Activated T-helper 17 cell treated with anti-CD3 and anti-CD28 coated beads, Interleukin-2, amount 50 U/mL, for 72 hours (primary cell): ENCODE results near the gene SLC1A2. TPM values are rescaled to one million over a fixed set of nuclear protein-coding genes. Genes with fewer than 3 reads are reported as not detected.

Experiments used
- ATAC-seq: fragments of 150-1000 bp; cut with Tn5 transposase; replicated peaks from 2 replicates; pipeline ENCODE4 v1.10.0; 2021; ENCODE audit warnings: mild to moderate bottlenecking, moderate library complexity
- H3K27ac Mint-ChIP-seq: one replicate; pipeline ENCODE4 v1.8.0; 2022; ENCODE audit warnings: mixed read lengths
- H3K27me3 Mint-ChIP-seq: one replicate; pipeline ENCODE4 v1.8.0; 2022; ENCODE audit warnings: mixed read lengths
- H3K36me3 Mint-ChIP-seq: one replicate; pipeline ENCODE4 v1.8.0; 2022; ENCODE audit warnings: low read depth, mild to moderate bottlenecking, mixed read lengths
- H3K4me1 Mint-ChIP-seq: one replicate; pipeline ENCODE4 v1.8.0; 2022; ENCODE audit warnings: mixed read lengths
- H3K4me3 Mint-ChIP-seq: one replicate; pipeline ENCODE4 v1.8.0; 2022; ENCODE audit warnings: mild to moderate bottlenecking, mixed read lengths
- H3K9me3 Mint-ChIP-seq: one replicate; pipeline ENCODE4 v1.8.0; 2022; ENCODE audit warnings: mixed read lengths
- total RNA-seq, 2 donors: library from RNA; stranded (reverse); gene quantifications; one replicate each; pipeline ENCODE4 v1.2.3, GENCODE V29; 2022

Gene SLC1A2
- total RNA-seq, 2 donors from 2014 or later = not detected

GRCh38 chr11:35265755-35266454 lies 153.5 kb downstream of the SLC1A2 start:
- Mint-ChIP-seq H3K27ac (no peak overlapping the region), H3K9me3 (no peaks in the 10 kb centered on the region), H3K4me1 (no peaks in the 10 kb centered on the region), H3K36me3 (no peaks in the 10 kb centered on the region), H3K4me3 (no peak overlapping the region), H3K27me3 (no peaks in the 10 kb centered on the region)
- ATAC-seq = no peak

- Mint-ChIP-seq H3K36me3 (no peaks in the 10 kb centered on the region), H3K9me3 (no peaks in the 10 kb centered on the region), H3K27me3 (no peaks in the 10 kb centered on the region), H3K4me1 (no peaks in the 10 kb centered on the region), H3K4me3 (no peak overlapping the region), H3K27ac (no peak overlapping the region)
- ATAC-seq = no peak
Observed at GRCh38 chr11:35262735-35263134, 156.6 kb downstream of the SLC1A2 start.

GRCh38 chr11:35262056-35262455 lies 157.3 kb downstream of the SLC1A2 start:
- H3K4me3 Mint-ChIP-seq = no peak overlapping the region
- H3K27me3 Mint-ChIP-seq = no peaks in the 10 kb centered on the region
- H3K27ac Mint-ChIP-seq = no peak overlapping the region
- no peaks in the 10 kb centered on the region for H3K36me3 Mint-ChIP-seq
- no peaks in the 10 kb centered on the region for H3K9me3 Mint-ChIP-seq
- ATAC-seq = no peak
- H3K4me1 Mint-ChIP-seq = peaks cover 5% of the 10 kb centered on the region

- Mint-ChIP-seq H3K27me3 (no peaks in the 10 kb centered on the region), H3K27ac (no peak overlapping the region), H3K4me1 (peaks cover 11% of the 10 kb centered on the region), H3K9me3 (no peaks in the 10 kb centered on the region), H3K36me3 (no peaks in the 10 kb centered on the region), H3K4me3 (no peak overlapping the region)
- ATAC-seq = no peak
Observed at GRCh38 chr11:35261197-35261596, 158.2 kb downstream of the SLC1A2 start.

GRCh38 chr11:35260342-35260985 lies 158.9 kb downstream of the SLC1A2 start:
- H3K27me3 Mint-ChIP-seq = no peaks in the 10 kb centered on the region

GRCh38 chr11:35259529-35259928 lies 159.8 kb downstream of the SLC1A2 start:
- no peaks in the 10 kb centered on the region for H3K9me3 Mint-ChIP-seq
- ATAC-seq = no peak
- H3K27ac Mint-ChIP-seq = no peak overlapping the region
- peaks cover 18% of the 10 kb centered on the region for H3K4me1 Mint-ChIP-seq
- no peak overlapping the region for H3K4me3 Mint-ChIP-seq
- no peaks in the 10 kb centered on the region for H3K36me3 Mint-ChIP-seq
- no peaks in the 10 kb centered on the region for H3K27me3 Mint-ChIP-seq

More at GRCh38 chr11:35260342-35260985, 158.9 kb downstream of the SLC1A2 start:
- H3K36me3 Mint-ChIP-seq = no peaks in the 10 kb centered on the region
- H3K4me3 Mint-ChIP-seq = no peak overlapping the region
- H3K27ac Mint-ChIP-seq = no peak overlapping the region
- no peaks in the 10 kb centered on the region for H3K9me3 Mint-ChIP-seq
- H3K4me1 Mint-ChIP-seq = peaks cover 15% of the 10 kb centered on the region
- ATAC-seq = no peak

- no peak overlapping the region for H3K27ac Mint-ChIP-seq
- no peaks in the 10 kb centered on the region for H3K9me3 Mint-ChIP-seq
- ATAC-seq = peak; percentile 90
- peak overlapping the region; percentile 24 for H3K4me3 Mint-ChIP-seq
- no peaks in the 10 kb centered on the region for H3K27me3 Mint-ChIP-seq
- peaks cover 18% of the 10 kb centered on the region for H3K4me1 Mint-ChIP-seq
- no peaks in the 10 kb centered on the region for H3K36me3 Mint-ChIP-seq
Observed at GRCh38 chr11:35257281-35257680, 162.1 kb downstream of the SLC1A2 start.

- H3K4me1 Mint-ChIP-seq = peaks cover 18% of the 10 kb centered on the region
- H3K4me3 Mint-ChIP-seq = no peak overlapping the region
- no peak overlapping the region for H3K27ac Mint-ChIP-seq
- H3K36me3 Mint-ChIP-seq = no peaks in the 10 kb centered on the region
- no peaks in the 10 kb centered on the region for H3K9me3 Mint-ChIP-seq
- no peaks in the 10 kb centered on the region for H3K27me3 Mint-ChIP-seq
- ATAC-seq = no peak
Observed at GRCh38 chr11:35256296-35256695, 163.1 kb downstream of the SLC1A2 start.

- Mint-ChIP-seq H3K4me3 (no peak overlapping the region), H3K4me1 (peaks cover 18% of the 10 kb centered on the region), H3K9me3 (no peaks in the 10 kb centered on the region), H3K27ac (no peak overlapping the region), H3K36me3 (no peaks in the 10 kb centered on the region), H3K27me3 (no peaks in the 10 kb centered on the region)
- no peak for ATAC-seq
Observed at GRCh38 chr11:35255514-35255913, 163.8 kb downstream of the SLC1A2 start.

GRCh38 chr11:35253237-35253636 lies 166.1 kb downstream of the SLC1A2 start:
- ATAC-seq = no peak
- Mint-ChIP-seq H3K9me3 (peaks cover 4% of the 10 kb centered on the region), H3K4me1 (peaks cover 18% of the 10 kb centered on the region), H3K27me3 (no peaks in the 10 kb centered on the region), H3K36me3 (no peaks in the 10 kb centered on the region), H3K4me3 (no peak overlapping the region), H3K27ac (no peak overlapping the region)

- ATAC-seq = no peak
- no peak overlapping the region for H3K27ac Mint-ChIP-seq
- H3K9me3 Mint-ChIP-seq = peaks cover 4% of the 10 kb centered on the region
- no peaks in the 10 kb centered on the region for H3K27me3 Mint-ChIP-seq
- no peak overlapping the region for H3K4me3 Mint-ChIP-seq
- peaks cover 25% of the 10 kb centered on the region for H3K4me1 Mint-ChIP-seq
- no peaks in the 10 kb centered on the region for H3K36me3 Mint-ChIP-seq
Observed at GRCh38 chr11:35250621-35251020, 168.7 kb downstream of the SLC1A2 start.

GRCh38 chr11:35250192-35250591 lies 169.2 kb downstream of the SLC1A2 start:
- H3K9me3 Mint-ChIP-seq = peaks cover 4% of the 10 kb centered on the region
- no peak overlapping the region for H3K4me3 Mint-ChIP-seq
- no peaks in the 10 kb centered on the region for H3K27me3 Mint-ChIP-seq
- H3K4me1 Mint-ChIP-seq = peaks cover 24% of the 10 kb centered on the region
- no peak overlapping the region for H3K27ac Mint-ChIP-seq
- H3K36me3 Mint-ChIP-seq = no peaks in the 10 kb centered on the region
- no peak for ATAC-seq

GRCh38 chr11:35248558-35249323 lies 170.6 kb downstream of the SLC1A2 start:
- no peak for ATAC-seq
- Mint-ChIP-seq H3K36me3 (no peaks in the 10 kb centered on the region), H3K4me1 (peaks cover 27% of the 10 kb centered on the region), H3K9me3 (peaks cover 4% of the 10 kb centered on the region), H3K27me3 (no peaks in the 10 kb centered on the region), H3K4me3 (no peak overlapping the region), H3K27ac (no peak overlapping the region)

GRCh38 chr11:35247863-35248262 lies 171.5 kb downstream of the SLC1A2 start:
- Mint-ChIP-seq H3K4me1 (peaks cover 31% of the 10 kb centered on the region), H3K4me3 (peak overlapping the region; percentile 42), H3K27me3 (no peaks in the 10 kb centered on the region), H3K27ac (peak overlapping the region; percentile 61), H3K9me3 (peaks cover 4% of the 10 kb centered on the region), H3K36me3 (no peaks in the 10 kb centered on the region)
- peak; percentile 61 for ATAC-seq

GRCh38 chr11:35247428-35247827 lies 171.9 kb downstream of the SLC1A2 start:
- Mint-ChIP-seq H3K9me3 (peaks cover 4% of the 10 kb centered on the region), H3K4me1 (peaks cover 36% of the 10 kb centered on the region), H3K27me3 (no peaks in the 10 kb centered on the region), H3K36me3 (no peaks in the 10 kb centered on the region), H3K4me3 (peak overlapping the region; percentile 42), H3K27ac (peak overlapping the region; percentile 61)
- peak; percentile 88 for ATAC-seq
